SW 1271 (cell line): ENCODE results near the gene DAD1.
A peak's percentile ranks its signal among the peaks of the same experiment; 100 is the strongest.

Source experiments
- DNase-seq, 2 experiments: peaks; one replicate each; lab custom pipeline; 2025; lab: John Stamatoyannopoulos, UW

DAD1 gene

DNA sequence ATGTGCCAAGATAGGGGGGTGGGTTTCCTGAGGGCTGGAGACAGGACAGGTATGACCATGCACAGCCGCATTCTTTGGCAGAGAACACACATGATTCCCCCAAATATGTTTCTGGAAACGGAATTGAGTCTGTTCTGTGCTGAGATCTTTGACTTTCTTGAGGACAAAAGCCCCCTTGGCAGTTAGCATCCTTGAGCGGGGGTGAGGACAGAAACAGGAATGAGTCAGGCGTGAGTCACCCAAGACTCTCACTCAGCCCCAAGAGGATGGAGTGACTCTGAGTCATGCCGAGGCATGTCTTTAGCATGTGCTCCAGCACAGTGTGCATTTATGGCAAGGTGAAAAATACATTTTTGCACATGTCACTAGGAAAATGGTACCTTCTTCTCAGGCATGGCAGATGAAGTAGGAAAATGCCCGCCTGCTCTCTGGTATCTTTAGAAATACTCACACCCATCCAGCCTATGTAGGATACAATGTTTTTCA is 52.1 kb downstream of the DAD1 start:
- DNase-seq, result peak; percentile 76 to 81

DNA sequence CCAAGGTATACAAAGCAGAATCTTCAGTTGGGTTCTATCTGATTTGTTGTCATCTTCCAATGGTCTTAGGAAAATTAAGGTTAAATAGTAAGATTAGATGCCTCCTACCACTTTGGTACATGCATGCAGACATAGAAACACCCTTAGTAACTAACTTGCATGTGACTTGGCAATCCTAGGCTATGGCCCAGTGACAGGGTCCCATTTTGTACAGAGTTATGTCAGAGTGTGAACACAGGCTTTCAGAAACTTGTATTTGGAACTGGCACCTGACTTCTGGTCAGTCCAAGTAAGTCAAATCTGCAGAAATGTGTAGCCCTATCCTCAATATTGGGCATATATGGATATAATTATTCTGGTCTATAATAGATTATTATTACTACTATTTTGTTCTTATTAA is 53.1 kb downstream of the DAD1 start:
- DNase-seq, result no peak

- DNase-seq, result no peak
Observed at GRCh38 chr14:22535126-22535525, 53.9 kb downstream of the DAD1 start.

- DNase-seq, result no peak
Observed at GRCh38 chr14:22534547-22534946, 54.5 kb downstream of the DAD1 start.

DNA sequence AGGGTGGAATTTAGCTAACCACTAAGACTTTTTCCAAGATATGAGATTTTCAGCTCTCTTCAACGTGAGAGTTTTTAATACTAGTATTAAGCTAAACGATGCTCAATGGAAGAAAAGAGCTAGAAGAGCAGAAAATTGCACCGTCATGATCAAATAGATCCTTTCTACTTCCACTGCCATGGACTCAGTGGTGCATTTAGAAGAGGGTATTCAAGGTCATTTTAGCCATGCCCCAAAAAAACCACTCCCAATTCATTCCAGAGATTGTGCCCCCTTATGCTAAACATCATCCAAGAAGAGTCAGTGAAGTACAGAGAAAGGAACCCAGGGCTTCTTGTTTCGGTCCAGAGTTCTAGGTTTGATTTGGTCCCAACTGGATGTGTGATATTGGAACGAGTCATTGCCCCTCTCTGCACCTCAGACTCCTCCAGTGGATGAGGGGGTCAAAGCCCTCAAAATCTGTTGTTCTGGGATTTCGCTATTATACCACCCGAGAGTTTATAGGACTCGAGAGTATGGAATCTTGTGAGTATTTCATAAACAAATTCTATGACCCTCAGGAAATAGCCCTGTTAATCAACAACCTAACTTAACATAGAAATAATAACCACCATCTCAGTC is 55.2 kb downstream of the DAD1 start:
- DNase-seq, result no peak

DNA sequence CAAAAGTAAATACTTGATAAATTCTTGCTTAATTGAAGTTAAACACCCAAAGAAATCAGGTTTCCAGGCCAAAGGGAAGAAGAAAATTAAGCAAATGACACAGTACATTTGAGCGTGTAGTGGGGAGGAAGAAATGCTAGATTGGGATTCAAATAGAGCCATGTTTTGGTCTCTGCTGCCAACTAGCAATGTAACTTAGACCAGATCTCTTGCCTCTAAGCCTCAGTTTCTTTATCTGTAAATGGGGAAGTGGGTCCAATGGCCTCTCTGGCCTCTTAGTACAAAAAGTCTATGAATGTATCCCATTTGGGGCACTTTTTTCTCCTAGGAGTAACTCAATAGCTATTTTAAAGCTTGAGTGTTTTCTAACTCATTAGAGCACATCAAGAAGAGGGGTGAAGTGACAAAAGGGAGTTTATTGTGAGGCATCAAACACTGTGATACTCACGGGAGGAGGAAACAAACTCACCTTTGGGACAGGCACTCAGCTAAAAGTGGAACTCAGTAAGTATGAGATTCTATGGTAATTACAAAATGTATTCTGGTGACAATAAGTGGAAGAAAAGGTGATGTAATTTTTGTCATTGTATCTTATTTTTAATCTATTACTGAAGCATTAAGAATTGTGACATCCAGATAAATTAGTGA is 55.8 kb downstream of the DAD1 start:
- DNase-seq, result no peak

DNA sequence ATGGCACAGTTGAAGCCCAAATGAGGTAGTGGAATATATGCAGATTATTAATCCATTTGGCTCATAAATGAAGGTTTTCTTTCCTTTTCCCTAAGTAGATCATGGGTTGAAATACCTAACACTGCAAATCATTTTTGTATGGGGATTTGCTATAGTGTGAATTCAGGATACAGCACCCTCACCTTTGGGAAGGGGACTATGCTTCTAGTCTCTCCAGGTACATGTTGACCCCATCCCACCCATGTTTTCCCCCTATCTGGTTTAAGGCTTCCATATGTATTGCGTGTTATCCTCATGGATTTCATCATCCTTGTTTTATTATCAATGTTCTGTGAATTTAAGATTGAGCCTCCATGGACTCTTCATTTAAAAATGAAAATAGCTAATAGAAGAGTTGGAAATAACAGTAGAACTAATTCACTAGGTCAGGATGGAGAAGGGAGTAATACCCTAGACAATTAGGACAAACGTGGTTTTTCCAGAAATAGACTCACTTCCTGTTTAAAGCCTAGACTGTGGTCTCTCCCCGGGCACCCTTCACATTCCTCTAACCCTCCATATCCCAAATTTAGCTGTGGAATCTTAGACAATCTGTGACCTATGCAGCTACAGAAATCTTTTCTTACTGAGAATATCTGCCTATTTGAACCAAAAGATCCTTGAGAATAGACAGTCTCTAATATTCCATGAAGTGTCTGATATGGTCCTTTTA is 56.5 kb downstream of the DAD1 start:
- no peak for DNase-seq

DNA sequence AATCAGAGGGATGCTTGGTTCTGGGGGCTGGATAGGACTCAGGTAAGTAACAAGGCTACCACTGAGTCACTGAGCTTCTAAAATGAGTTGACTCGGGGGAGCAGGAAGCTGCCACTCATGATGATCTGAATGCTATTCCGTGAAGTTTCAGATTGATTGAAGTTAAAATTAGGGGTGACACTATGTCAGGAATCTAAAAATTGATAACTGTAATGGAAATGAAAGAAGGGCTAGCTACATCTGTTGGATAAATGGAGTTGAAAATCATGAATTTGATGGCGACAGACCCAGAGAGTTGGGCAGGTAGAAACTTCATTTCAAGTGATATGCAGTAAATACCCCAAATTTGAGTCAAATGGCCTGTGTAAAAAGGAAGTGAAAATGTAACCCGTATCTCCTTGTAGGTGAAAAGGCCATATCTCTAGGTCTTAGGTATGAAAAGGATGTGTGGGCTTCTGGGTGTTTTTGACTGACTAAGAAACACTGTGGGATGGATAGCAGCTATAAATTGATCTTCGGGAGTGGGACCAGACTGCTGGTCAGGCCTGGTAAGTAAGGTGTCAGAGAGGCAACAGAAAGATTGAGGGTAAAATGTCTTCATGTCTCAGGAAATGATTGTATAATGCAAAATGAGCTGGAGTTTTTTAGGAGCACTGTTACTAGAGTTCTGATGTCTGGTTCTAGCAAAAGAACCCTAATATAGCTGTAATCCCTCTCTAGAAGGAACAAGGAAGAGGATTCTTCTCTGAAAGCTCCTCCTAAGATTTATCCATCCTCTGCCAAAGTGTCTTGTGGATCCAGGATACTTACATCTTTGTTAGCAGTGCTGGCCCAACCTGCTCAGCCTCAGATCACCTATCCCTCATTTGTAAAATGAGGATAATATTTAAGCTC is 57.3 kb downstream of the DAD1 start:
- DNase-seq, result no peak

GRCh38 chr14:22530127-22530526 is 58.9 kb downstream of the DAD1 start:
- no peak for DNase-seq

DNA sequence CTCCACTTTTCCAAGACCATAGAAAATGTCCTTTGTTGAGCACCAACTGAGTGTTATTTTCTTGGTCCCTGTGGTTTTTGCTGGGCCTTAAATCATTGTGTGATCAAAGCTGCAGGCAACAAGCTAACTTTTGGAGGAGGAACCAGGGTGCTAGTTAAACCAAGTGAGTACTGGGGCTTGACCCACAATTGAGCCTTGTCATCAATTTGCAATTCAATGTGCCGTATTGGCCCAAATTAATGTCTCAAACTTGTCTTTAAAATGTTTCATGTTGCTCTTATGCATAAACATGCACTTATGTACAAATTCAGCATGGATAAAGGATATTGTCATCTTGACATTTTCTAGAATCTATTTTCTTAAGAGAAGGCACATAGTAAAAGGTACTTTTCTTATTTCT is 62.3 kb downstream of the DAD1 start:
- no peak for DNase-seq

- no peak for DNase-seq
Observed at GRCh38 chr14:22526218-22526617, 62.8 kb downstream of the DAD1 start.

GRCh38 chr14:22524784-22525161 is 64.3 kb downstream of the DAD1 start:
- DNase-seq, result no peak

GRCh38 chr14:22524115-22524783 is 64.8 kb downstream of the DAD1 start:
- DNase-seq, result no peak

GRCh38 chr14:22523283-22523682 is 65.7 kb downstream of the DAD1 start:
- no peak for DNase-seq

DNA sequence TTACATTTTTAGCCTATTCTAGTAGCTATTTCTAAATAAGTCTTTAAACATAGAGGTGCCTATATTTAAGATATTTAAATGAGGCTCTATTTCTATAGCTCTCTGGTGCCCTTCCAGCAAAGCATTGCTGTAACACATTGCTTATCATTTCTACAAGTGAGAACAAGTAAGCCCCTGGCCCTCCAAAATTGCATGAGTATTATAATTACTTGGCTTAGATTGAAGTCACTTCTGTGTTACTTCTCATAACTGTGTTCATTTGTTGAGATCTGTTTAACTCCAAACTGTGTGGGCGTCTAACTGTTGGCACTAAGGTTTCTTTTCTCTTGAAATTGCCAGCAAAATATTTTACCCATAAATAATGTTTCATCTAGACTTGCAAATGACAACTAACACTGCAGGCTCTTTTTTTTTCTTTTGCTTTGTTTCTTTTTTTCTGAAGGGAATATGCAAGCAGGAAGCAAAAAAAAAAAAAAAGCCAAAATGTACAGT is 66.5 kb downstream of the DAD1 start:
- DNase-seq, result no peak

- no peak for DNase-seq
Observed at GRCh38 chr14:22521449-22522239, 67.4 kb downstream of the DAD1 start.

DNA sequence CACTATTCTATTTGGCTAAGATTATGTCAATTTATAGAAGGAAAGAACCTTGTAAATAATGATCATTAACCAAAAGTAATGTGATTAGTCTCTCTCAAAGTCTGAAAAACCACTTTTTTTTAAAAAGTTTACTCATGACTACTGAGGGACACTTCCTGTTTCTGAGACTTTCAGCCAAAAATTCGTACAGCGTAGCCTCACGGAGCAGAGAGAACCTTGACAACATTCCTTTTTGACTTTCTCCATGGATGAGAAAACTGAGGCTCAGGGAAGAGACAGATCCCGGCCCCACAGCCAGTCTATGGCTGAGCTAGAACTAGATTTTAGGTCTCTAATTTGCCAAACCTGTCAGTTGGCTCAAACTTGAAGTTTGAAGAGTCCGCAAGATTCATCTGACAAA is 68.2 kb downstream of the DAD1 start:
- no peak for DNase-seq

DNA sequence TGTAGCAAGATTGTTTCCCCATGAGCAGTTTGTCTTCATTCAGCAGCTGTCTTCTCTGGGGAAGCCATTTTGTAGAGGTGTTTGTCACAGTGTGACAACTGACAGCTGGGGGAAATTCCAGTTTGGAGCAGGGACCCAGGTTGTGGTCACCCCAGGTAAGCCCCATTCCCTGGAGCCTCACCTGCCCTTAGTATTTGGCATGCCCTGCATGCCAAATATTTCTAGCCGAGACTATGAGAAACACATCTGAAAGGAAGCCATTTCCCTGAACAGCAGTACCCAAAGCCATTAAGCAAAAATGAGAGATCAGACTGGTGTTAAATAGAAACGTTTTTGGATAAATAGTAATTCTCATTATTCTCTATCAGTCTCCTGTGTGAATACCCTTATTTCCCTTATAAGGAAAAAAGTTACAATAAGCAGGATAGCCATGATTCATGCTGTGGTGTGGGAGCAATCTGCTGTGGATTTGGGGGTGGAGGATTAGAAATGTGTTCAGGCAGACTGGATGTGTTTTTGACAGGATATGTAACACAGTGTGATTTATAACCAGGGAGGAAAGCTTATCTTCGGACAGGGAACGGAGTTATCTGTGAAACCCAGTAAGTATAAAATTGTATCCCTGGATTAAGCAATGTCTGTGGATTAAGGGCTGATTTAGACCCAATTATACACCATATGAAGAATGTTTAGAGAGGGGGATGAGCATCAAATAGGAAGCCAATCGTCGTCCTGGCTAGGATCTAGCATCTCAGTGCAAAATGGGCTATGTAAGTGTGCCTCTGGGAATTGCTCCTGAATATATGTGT is 68.9 kb downstream of the DAD1 start:
- DNase-seq, result no peak

- DNase-seq, result no peak
Observed at GRCh38 chr14:22518073-22518472, 71.0 kb downstream of the DAD1 start.
